NCI-H2171 (cell line): Measurements from ENCODE around the gene BEST4.
"Not testable (repeated sequence)": the region's sequence is repeated elsewhere in the genome, so short reads cannot be mapped to it uniquely, and the experiment has no call there.

Source experiments
- DNase-seq: peaks from one replicate; lab custom pipeline; 2025; lab: John Stamatoyannopoulos, UW

The BEST4 gene

DNA sequence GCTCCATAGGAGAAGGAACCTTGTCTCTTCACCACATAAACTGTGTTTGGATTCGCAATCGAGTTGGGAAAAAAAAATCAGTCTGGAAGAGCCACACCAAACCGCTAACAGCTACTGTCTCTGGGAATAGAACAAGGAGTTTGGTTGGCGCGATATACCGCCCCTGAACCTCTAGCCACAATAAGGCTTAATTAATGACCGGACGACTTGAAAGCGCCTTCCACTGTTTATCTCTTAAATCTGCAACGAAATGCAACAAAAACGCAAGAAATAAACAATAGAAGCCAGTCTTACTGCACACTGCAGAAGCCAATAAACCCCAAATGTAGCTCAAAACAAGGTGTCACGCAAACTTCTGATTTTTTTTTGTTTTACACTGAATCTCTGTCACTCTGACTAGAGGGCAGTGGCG lies 31.2 kb upstream of the BEST4 start:
- no peak for DNase-seq

DNA sequence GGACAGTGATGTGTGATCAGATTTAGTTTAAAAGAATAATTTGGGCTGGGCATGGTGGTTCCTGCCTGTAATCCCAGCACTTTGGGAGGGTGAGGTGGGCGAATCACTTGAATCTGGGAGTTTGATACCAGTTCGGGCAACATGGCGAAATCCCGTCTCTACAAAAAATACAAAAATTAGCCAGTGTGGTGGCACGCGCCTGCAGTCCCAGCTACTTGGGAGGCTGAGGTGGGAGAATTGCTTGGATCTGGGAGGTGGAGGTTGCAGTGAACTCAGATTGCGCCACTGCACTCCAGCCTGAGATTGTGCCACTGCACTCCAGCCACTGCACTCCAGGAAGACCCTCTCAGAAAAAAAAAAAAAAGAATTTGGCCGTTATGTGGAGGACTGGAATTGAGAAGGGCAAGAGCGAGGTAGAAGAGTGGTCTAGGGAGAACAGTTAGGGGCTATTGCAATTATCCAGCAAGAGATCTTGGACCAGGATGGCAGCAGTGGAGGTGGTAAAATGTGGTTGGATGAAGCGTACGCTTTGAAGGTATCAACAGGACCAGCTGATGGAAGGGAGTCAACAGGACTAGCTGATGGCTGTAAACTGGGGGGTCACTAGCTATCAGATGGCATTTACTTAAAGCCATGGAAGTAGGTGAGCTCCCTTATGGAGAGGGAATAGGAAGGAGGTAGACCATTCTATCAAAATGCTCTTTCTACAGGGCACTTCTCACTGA lies 30.0 kb upstream of the BEST4 start:
- DNase-seq, result no peak

DNA sequence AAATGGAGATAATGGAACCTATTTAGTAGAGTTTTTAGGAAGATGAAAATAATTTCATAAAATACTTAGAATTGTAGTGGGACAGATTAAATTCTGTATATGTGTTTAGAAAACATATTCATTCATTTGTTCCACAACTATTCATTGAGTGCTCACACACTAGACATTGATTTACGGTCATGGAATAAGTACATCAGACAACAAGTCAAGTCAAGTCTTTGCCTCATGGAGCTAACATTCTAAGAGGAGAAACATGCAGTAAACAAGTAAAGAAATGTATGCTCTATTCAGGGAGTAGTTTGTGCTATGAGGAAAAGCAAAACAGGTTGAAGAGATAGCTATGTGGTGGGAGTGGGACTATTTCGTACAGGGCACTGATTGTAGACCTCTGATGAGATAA lies 29.3 kb upstream of the BEST4 start:
- DNase-seq, result no peak

DNA sequence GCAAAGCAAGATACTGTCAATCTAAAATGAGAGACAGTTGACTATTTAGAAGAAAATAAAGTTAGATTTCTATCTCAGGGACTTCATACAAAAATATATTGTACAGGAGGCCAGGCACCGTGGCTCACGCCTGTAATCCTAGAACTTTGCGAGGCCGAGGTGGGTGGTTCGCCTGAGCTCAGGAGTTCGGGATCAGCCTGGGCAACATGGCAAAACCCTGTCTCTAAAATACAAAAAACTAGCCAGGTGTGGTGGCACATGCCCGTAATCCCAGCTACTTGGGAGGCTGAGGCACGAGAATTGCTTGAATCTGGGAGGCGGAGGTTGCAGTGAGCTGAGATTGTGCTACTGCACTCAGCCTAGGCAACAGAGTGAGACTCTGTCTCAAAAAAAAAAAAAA lies 28.0 kb upstream of the BEST4 start:
- not testable (repeated sequence) for DNase-seq

DNA sequence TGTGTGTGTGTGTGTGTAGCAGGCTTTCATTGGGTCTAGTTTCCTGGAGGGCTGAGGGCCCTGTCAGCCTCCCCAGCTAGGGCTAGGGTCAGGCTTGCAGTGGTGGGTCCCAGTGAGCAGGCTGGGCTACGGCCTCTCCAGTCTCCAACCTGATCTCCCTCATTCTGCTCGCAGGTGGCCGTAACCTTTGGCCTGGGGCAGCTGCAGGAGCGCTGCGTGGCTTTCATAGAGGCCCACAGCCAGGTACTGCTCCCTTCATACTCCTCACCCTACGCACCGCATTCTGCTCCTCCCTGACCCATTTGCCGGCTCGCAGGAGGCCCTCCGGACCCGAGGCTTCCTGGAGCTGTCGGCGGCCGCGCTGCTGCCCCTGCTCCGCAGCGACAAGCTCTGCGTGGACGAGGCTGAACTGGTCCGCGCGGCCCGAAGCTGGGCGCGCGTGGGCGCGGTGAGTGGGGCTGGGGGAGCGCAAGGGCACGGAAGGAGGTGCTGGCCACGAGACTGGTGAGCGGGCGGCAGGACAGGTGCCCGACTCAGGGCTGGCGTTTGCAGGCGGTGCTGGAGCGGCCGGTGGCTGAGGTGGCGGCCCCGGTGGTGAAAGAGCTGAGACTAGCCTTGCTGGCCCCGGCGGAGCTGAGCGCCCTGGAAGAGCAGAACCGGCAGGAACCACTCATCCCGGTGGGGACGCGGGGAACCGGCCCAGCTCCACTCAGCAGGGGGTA lies 25.0 kb upstream of the BEST4 start:
- DNase-seq, result no peak

DNA sequence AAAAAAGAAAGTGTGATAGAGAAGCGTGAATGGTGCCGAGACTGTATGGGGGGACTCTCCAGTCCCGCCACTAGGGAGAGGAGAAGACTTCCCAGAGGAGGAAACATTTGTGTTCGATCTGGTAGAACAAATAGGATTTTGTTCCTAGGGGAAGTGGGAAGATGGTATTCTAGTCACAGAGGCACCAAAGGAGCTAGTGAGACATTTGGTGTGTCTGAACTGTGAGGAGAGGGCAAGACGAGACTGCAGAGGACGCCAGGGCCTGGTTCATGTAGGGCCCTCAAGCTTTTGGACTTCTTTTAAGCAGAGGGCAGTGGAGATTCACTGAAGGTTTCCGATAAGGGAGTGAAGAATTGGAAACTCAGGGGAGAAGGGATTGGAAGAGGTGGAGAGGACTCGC lies 23.3 kb upstream of the BEST4 start:
- DNase-seq, result no peak

DNA sequence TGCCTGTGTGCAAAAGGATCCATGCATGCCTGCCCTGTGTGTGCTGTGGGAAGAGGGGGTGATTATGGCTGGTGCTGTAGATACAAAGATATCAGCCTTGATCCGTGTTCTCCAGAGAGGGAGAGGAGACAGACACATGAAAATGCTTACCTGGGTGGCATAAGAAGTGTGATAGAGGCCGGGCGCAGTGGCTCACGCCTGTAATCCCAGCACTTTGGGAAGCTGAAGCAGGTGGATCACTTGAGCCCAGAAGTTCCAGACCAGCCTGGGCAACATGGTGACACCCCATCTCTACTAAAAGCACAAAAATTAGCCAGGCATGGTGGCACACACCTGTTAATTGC lies 22.8 kb upstream of the BEST4 start:
- not testable (repeated sequence) for DNase-seq

DNA sequence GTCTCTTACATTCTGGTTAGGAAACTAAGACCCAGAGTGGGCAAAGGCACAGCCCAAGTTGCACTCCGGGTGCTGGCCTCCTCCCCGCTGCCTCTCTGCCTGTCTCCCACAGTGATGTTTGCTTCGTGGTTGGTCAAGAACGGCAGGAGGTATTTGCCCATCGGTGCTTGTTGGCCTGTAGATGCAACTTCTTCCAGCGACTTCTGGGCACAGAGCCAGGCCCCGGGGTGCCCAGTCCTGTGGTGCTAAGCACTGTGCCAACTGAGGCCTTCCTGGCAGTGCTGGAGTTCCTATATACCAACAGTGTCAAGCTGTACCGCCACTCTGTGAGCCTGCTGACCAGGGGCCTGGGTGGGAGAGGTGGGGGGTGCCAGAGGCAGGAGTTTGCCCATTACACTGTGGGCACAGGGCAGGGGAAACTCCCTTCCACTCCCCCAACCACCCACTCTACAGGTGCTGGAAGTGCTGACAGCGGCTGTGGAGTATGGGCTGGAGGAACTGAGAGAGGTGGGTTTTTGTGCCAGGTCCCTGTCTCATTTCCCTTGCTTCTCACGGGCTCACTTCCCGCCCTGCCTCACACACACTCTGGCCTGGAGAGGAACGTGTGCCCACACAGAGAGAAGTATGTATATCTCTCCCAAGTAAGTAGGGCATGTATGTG lies 22.3 kb upstream of the BEST4 start:
- no peak for DNase-seq

DNA sequence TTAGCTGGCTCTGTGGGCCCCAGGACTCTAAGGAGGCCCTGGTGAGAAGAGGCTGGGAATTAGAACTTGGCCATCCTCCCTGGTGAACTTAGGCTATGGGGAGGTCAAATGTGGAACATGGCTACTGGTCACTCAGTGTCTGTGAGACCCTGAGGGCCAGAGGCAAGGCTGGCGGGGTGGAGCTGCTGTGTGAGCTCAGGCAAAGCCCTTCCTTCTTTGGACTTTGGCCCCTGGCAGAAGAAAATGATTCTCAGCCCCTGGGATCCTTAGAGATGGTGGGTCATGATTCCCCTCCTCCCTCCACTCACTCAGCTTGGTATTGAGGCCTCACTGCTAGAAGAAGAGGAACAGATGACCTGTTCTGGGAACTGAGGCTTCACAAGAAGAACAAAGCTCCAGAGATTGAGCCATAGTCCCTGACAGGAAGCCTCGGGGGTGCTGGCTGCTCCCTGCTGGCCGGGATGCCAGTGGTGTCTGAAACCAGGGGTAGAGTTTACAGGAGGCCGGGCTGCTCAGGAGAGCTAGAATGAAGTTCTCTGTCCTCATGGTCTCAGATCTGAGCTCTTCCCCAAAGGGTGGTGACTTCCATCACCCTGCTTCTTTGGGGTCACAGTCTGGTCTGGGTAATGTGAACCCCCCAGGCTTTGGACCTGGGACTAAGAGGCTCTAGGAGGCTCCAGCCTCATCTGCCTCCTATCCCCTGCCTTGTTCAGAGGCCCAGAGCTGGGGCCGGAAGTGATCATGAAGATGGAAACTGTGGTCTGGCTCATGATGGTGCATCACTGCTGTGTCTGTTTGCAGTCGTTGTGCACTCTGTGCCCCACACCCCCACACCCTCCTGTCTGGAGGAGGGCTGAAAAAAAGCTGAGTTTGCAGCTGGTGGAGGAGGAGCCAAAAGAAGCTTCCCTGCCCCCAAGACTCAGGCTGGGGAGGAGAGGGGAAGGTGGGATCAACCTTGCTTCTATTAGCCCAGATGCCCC lies 21.3 kb upstream of the BEST4 start:
- no peak for DNase-seq

DNA sequence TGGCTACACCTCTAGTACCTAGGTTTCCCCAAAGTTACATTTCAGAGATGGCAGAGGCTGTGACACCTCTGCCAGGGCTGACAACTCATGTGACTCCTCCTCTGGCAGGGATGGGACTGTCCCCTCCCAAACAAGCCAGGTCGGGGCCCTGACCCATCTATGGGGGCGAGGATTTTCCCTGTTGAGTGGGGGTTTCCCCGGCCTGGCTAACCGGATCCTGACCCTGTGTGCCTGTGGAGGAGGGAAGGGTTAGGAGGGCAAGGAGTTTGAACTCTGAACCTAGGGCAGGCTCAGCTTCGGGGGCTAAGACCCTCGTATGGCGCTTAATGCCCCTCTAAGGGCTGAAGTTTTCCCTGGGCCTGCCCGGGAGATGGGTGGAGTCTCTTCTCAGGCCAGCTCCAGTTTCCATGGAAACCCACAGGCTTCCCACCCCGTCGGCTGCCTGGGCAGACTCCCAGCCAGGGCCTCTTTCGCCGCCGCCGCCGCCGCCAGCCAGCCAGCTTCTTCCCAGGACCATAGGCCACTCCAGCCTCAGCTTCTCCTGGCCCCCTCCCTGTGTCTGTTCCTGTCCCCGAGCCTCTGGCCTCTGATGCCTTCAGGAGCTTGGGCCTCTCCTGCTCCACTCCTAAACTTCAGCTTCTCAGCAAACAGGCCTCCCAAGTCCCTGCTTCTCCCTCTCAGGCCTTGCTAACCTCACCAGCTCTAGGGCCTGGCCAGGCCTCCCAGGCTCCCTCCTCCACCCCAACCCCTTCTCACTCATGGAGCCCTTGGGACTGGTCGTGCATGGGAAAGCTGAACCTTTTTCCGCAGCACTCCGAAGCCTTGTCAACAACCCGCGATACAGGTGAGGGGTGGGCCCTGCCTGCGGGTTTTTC lies 20.3 kb upstream of the BEST4 start, which contains the start of gene BTBD19:
TSS of gene BTBD19 (plus strand) at position 461 of the 875 bp plus-strand sequence. CDS start at position 759, 298 bp downstream.
- DNase-seq, result no peak

DNA sequence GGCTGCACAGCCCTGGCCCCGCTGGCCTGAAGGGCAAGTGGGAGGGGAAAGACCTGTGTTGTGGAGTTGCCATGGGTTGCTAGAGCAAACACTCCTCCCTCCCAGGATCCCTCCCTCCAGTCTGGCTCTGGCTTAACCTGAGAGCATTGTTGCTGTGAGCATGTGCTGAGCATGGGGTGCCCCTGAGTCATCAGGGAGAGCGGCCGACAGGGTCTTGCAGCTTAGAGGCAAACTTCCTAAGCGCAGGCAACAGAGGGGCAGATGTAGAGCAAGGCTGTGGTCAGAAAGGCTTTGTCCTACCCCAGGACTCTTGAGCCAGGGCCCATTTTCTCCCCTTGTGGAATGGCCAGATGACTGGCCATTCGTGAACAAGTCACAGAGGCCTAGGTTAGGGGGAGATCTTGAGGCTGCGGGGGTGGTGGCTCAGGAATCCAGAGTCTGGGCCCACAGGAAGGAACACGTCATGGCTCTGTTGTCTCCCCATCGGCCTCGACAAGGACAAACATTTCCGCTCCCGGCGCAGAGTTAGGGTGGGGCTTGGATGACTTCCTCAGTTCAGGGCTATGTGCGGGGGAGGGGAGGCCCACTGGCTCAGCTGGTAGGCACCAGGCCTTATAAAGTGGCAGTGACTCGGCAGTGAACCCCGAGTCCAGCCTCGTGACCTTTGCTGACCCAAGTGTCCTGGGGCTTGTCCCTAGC lies 19.5 kb upstream of the BEST4 start:
- no peak for DNase-seq

DNA sequence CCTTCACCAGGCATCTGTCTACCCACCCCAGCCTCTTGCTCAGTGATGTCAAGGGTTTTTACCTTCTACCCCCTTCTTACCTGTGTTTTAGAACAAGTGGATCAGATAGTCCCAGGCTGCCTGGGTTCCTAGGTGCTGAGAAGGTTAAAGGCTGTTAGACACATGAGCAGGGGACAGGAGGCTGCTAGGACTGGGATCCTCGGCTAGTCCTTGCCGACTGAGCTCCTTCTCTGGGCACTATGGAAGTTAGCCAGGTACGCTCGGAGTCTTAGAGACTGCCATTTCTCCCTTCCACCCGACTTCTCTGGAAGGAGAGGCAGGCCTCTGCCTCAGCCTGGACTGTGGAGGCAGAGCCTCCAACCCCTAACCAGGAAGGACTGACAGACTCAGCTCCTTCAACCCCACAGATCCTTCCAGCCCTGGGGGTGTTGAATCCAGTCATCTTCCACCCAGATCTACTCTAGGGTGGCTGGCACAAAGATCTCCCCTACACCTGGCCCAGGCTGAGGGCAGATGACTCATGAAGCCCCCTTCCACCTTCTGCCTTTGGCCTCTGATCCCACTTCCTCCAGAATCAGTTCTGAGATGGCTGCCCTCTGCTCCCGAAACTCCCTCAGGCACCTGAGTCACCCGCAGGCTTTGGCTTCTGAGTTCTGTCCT lies 18.9 kb upstream of the BEST4 start, which contains the start of gene DYNLT4:
TSS of gene DYNLT4 (minus strand) at position 648 of the 660 bp plus-strand sequence. CDS start 683 bp downstream, outside the sequence.
- no peak for DNase-seq

DNA sequence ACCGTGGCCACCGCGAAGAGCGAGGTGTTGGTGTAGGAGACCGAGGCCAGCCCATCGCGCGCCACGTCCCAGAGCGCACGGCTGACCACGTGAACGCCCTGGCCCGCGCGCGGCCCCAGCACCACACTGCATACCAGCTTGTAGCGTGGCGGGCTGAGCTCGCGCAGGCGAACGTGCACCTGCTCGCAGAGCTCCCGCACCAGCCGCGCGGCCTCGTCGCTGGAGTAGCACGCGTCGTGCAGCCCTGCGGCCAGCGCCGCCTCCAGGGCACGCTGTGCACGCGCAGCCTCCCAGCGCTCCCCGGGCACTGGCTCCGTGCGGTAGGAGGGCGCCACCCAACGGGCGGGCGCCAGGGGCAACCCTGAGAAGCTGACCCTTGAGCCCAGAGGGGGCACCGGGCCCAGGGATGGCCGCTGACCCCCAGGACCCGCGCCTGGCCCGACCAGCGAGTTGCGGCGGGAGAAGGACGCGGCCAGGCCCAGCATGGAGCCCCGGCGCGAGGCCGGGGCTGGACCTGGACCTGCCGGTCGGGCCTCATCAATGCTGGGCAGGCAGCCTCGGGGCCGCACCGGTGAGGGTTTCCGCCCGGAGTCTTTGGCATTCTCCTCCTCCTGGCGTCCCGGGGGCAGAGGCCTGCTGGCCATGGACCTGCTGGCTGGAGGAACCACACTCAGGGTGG lies 18.2 kb upstream of the BEST4 start:
- no peak for DNase-seq

DNA sequence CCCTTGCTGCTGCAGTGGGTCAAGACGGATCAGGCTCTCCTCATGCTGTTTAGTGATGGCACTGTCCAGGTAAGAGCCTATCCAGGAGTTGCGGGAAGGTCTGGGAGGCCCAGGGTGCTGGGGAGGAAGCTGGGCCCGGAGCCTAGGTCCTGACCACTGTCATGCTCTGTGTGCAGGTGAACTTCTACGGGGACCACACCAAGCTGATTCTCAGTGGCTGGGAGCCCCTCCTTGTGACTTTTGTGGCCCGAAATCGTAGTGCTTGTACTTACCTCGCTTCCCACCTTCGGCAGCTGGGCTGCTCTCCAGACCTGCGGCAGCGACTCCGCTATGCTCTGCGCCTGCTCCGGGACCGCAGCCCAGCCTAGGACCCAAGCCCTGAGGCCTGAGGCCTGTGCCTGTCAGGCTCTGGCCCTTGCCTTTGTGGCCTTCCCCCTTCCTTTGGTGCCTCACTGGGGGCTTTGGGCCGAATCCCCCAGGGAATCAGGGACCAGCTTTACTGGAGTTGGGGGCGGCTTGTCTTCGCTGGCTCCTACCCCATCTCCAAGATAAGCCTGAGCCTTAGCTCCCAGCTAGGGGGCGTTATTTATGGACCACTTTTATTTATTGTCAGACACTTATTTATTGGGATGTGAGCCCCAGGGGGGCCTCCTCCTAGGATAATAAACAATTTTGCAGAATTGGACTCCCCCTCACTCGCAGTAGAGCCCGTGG lies 17.5 kb upstream of the BEST4 start:
- no peak for DNase-seq

DNA sequence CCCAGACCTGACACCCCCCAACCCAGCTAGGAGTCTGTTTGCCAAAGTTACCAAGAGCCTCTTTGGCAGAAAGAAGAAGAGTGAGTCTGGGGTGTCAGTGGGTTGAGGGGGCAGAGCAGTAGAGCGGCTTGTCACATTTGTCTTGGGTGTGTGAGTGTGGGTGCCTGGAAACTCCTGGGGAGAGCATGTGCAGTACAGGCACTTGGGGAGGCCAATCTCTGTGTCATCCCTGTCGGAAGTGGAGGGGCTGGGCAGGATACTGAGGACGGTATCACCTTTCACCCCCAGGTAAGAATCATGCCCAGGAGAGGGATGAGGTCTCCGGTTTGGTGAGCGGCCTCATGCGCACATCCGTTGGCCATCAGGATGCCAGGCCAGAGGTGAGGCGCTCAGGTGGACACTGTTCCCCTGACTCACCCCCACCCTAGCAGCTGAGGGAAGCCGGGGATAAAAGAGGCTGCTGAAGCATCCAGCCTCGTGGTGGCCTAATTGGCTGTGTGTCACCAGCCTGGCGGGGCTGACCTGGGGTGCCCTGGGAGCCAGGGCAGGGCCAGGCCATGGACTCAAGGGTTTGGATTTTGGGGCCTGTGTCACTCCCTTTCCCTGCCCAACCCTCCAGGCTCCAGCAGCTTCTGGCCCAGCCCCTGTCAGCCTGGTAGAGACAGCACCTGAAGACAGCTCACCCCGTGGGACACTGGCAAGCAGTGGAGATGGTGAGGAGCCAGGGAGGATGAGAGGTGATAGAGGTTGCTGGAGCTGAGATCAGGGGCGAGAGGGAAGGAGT lies 15.5 kb upstream of the BEST4 start:
- DNase-seq, result no peak

DNA sequence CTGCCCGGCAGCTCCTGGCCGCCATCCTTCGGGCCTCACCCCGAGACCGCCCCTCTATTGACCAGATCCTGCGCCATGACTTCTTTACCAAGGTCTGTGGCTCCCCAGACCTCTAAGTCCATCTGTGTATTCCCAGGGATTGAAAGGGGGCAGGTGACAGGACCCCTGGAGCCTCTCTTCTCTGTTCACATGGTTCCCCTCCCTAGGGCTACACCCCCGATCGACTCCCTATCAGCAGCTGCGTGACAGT lies 15.0 kb upstream of the BEST4 start:
- no peak for DNase-seq

DNA sequence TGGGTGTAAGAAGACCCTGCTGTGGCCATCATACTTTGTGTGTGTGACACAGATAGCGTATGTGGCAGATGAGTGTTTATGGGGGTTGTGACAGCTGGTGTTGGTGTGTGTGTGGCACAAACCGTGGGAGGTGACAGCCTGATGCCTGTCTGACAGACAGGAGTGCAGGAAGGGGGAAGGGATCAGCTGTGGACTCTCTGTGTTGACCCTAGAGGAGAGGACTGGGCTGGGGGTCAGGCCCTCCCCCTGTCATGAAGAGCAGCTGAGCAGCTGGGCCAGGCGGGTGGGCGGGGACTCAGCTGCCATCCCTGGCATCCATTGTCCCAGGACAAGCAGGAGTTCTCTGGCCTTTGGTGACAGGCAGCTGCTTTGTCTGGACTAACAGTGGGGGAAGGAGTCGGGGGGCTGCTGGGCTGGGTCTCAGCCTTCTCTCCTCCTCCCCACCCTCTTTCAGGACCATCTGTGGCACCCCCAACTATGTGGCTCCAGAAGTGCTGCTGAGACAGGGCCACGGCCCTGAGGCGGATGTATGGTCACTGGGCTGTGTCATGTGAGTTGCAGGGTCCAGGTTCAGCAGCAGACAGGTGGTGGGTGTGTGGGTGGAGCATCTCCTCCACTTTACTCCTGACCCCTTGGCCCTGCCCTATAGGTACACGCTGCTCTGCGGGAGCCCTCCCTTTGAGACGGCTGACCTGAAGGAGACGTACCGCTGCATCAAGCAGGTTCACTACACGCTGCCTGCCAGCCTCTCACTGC lies 14.5 kb upstream of the BEST4 start:
- peak; percentile 47 for DNase-seq
